GM19043 (cell line): ENCODE results near the gene RUNX3.

Experiments
- ATAC-seq: cut with Tn5 transposase; IDR thresholded peaks from one replicate; pipeline ENCODE4 v1.9.1; 2021; ENCODE audit warnings: low read depth; ENCODE audit not compliant: unreplicated experiment

Gene RUNX3

DNA sequence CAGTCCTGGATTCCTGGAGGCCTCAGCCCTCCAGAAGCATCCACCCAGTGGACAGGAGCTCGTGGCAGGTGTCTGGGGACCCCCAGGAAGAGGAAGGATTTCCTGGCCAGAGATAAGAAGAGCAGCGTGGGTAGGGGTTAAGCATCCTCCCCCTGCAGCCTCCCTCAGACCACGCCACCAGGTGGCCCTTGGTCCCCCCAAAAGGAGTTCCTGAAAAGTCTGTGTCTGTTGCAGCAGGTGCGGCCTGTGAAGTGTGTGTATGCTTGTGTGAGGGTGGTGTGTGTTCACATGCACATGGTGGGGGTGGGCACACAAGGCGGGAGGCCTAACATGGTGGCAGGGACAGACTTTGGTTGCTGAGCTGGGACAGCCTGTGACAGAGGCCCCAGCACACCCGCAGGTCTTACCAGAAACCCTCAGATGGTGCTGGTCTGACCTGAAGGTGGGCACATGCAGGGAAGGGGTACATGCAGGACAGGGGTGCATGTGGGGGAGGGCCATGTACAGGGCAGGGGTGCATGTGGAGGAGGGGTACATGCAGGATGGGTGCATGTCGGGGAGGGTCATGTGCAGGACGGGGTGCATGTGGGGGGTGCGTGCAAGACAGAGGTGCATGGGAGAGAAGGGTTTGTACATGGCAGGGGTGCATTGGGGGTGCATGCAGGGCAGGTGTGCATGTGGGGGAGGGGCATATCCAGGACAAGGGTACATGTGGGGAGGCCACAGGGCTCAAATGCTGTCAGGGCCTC is 18.2 kb upstream of the RUNX3 start:
- no peak for ATAC-seq

DNA sequence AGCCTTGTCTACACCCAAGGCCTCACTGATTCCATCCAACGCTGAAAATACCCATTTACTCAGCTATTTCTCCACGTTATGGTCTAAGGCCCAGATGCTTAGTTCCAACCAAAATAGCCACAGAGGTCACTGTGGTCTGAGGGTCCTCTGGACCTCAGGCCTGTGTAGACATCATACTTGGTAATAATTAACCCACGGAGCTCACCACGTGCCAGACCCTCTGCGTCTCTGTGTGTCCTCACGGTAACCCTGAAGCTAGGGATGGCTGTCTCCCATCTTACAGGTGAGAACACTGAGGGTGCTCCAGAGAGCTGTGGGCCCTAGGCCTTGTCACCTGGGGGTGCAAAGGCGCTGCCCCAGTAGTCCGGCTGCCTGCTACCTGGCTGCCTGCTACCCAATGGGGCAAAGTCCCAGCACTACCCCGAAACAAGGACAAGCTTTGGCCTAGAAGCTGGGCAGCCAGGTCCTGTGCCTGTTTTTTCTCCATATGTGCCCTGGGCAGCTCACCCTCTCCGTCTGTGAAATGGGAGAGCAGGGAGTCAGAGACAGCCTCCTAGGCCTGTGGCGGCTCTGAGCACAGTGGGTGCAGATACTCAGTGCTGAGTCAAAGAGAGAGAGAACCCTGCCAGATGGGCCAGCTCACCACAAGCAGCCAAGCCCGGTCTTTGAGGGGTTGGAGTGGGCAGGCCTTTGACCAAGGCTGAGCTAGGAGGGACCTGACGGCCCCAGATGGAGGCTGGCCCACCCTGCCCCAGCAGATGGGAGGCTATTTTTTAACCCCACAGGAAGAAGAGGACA is 17.0 kb upstream of the RUNX3 start:
- peak; percentile 87 for ATAC-seq

DNA sequence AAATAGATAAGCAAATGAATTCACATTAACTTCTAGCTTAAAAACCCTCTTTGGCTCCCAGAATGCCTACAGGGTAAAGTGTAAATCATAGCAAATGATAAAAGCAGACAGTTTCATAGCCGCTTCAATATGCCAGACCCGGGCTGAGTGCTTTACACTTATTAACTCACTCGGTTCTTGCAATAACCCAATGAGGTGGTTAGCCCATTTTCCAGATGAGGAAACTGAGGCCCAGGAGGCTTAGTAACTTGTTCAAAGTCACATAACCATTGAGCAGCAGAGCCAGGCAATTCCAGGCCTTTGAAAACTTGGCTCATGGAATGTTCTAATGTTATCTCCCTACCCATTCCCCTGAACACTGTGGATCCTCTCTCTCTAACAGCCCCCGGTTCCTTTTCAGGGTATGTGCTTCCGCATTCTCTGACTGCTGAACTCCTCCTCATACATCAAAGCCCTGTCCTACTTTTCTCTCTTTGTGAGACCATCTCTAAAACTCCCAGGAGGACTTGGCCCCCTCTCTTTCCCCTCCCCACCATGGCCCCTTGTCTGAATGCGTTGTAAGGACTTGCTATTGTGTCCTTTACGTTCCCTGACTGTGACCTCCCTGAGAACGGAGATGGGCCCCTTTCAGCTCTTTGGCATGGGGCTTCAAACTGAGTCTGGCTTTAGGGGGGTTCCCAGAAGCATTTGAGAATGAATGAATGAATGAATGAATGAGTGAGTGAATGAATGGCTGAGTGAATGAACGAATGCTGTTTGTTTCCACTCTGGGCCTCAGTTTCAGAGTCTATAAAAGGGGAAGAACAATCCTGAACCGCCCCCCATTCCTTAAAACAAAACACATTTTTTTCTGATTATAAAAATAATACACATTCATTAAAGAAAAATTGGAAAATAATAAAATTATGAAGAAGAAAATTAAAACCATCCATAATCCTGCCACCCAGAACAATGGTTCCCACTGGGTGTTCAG is 15.6 kb upstream of the RUNX3 start:
- no peak for ATAC-seq

DNA sequence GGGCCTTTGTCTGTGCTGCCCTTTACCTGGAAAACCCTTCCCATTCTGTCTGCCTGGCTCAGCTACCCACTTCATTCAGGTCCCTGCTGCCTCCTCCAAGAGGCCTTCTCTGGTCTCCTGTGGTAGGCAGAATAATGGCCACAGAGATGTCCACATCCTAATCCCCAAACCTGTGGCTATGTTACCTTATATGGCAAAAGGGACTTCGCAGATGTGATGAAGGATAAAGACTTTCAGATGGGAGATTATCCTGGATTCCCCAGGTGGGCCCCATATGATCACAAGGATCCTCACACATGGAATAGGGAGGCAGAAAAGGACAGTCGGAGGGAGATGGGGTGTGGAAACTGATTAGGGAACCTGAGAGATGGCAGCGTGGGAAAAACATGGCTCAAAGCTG is 14.2 kb upstream of the RUNX3 start:
- no peak for ATAC-seq

DNA sequence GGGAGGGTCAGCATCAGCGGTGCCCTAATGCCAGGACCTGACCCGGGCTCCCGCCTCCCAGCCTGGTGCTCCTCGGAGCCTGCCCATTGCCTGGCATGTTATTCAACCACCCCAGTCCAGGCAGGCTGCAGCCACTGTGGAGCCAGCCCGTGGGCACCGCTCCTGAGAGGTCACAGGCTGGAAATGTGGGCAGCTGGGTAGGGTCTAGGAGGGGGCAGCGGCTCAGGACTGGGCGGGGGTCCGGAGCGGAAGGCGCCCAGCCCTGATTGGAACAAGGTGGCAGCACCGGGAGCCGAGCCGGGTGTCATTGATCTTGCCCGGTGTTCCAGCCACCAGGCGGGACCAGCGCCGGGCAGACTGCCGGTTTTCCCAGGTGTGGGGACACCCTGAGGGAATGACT is 12.7 kb upstream of the RUNX3 start:
- ATAC-seq = no peak

DNA sequence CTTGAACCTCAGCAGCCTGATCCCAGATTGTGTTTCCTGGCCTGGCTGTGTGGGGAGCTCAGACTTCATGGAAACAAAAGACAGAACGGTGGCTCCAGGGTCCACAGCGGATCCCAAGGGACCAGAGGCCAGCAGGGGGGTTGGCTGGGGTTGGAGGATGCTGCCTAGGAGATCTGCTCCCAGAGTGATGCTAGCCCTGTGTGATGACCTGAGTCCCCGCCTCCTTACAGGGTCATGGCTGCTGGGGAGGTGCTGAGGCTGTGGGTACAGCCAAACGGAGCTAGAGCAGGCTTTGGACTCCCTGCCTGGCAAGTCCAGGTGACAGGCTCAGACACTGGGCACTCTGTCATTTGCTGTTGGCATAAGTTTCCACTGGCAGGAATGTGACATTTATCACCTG is 11.5 kb upstream of the RUNX3 start:
- ATAC-seq = no peak

DNA sequence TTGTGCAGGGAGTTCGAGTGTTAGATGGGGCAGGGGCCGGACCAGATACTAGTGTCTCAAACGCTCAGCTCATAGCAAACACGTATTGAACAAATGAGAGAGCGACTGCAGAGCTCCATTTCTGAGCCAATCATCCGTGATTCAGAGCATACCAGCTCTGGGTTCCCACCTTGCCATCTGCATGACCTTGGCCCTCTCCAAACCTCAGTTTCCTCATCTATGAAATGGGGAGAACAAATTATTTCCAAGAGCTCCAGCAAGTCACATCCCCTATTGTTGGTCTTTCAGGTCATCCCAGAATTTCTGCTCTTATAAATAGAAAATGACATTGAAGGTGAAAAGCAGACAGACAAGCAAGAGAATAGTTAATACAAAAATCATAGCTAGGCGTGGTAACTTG is 10.2 kb upstream of the RUNX3 start:
- ATAC-seq = no peak

DNA sequence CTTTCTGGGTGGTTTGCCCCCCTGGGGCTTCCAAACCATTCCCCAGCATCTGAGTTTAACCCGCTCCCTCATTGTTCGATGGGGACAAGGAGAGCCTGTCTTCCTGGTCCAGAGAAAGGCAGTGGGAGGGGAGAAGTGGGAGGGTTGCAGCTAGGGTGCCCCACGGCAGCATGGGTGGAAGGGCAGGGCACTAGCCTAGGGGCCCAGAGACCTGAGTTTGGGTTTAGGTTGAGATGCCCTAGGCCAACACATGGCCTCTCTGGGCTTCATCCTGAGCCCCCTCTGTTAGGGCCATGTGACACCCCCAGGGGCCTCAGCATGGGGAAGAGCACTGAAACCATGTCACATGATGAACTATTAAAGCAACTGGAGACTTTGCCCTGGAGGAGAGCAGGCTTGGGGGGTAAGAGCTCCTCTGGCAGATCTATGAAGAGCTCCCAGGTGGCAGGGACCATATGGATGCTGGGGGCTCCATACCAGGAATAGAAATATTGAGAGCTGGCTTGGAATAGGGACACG is 9.7 kb upstream of the RUNX3 start:
- ATAC-seq = no peak

DNA sequence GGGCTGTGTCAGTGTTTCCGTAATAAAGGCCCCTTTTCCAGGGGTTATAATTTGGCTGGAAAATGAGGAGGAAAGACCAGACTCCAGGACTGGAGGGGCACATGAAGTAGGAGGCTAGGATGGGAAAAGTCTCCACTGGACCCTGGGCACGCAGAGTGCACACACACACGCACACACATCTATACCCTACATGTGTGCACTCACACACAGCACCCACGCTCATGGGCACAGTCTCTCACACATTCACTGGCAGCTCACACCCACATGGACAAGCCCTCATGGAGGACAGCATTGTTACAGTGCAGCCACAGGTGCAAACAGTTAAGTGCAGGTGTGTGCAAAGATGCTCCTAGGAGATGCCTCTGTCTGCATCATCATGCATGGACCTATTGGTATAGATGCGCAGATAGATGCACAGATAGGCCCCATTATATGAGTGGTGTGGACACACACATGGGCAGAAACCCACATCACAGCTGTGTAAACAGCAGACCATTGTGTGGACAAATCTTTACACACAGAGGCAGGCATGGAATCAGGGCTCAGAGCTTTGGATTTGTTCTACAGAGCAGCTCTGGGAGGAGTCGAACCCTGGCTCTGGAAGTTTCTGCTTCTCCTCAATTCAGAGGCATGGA is 9.1 kb upstream of the RUNX3 start:
- ATAC-seq = no peak

DNA sequence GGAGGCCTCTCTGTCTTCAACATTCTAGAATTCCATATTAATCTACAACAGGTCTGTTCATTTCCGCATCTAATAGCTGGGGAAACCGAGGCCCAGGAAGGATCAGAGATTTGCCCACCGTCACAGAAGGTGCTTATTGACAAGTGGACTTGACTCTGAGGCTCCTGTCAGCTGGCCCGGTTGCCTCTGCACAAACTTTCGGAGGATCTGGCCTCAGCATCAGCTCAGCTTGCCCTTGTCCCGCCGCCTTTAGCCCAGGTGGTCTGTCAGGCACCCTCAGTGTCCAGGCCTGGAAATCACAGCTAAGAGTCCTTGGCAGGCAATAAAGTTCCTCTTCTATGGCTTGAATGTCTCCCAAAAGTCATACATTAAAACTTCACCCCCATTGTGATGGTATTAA is 8.2 kb upstream of the RUNX3 start:
- ATAC-seq = no peak

DNA sequence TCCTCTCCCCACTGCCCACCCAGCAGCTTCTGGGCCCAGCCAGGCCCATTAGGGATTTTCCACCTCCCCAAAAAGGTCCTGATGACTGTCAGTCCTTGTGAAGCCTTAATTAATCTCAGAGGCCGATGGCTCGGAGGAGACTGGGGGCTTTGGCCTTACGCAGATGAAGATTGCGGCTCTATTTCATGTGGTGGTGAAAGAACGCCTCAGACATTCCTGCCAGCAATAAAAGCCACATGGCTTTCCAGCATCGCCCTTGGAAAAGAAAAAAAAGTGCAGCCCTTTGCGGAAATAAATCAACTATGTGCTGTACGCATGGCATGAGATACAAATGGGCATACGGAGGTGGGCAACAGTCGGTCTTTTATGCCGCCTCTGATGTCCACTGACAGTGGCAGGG is 6.6 kb upstream of the RUNX3 start:
- no peak for ATAC-seq

DNA sequence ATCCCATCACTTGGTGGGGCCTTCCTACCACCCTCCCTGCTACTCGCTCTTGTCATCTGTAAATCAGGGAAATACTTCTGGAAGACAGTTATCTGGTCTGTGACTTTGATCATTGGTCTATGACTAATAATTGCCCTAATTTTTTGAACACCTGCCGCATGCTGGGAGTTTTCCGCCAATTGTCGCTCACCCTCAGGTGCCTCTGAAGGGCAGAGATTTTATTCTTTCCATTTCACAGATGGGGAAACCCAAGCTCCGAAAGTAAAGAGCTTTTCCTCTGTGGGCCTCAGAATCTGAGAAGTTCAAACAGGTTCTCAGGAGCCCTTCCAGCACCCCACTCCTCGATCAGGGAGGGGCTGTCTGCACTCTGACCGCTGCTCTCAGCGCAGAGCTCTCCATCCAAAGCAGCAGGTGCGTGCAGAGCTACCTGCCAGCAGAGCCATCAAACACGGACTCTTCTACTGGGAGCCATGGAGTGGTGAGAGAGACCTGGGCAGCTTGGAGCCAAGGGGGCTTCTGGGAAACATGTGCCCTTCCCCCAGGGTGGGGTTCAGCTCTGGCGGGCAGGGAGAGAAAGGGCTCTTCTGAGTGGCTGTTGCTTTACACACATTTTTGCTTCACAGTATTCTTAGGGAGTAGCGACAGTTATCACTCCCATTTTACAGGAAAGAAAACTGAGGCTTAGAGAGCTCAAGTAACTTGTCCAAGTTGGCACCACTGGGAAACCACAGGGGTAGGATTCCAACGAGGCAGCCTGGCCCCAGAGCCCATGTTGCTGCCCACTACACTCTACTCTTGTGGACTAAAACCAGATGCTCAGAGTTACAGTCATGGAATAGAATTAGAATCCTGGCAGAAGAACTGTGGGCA is 5.8 kb upstream of the RUNX3 start:
- ATAC-seq = no peak

DNA sequence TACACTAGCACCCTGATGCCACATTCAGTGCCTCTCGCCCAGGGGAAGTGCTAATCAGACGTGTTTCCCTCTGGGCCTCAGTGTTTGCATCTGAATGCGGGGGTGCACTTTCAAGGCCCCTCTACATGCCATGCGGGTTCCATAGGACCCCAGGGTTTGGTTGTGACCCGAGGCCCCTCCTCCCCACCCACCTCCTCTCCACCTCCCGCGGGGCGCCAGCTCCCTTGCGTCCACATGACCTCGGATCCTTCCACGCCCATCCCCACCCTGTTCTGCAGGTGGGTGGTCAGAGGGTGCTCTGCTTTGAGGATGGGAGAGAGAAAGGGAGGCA is 5.1 kb upstream of the RUNX3 start:
- ATAC-seq = no peak

DNA sequence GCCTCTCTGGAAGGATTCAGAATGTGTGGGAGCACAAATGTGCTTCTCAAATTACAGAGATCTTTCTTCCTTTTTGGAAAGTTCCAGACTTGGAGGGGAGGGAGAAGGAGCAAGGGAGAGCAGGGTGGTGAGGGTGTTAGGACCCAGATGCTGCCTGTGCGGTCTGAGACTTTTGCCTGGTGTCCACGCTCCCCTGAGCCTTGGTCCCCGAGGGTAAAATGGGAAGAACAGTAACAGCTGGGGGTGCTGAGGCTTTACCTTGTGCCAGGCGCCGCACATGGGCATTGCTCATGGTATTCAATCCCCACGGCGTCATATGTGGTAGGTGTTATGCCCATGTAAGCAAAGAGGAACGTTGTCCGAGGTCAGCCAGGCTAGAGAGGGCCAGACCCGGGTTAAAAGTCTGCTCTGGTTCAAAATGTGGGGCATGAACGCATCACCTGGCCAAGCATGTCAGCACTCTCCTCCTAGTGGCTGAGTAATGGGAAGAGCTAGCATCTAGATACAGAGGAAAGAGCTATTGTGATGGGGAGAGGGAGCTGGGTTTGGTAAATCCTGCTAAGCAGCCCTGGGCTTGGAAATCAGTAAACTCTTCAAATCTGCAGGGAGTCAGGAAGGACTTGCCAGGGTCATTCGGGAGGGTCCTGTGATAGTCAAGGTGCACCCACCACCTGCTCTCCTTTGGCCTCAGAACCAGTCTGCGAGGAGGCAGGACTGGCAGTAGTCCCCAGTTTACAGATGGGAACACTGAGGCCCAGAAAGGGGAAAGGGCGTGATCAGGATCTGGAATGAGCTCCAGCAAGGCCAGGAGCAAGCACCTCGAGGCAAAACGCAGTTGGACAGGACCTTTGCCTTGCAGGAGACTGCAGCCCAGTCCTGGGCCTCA is 4.5 kb upstream of the RUNX3 start:
- no peak for ATAC-seq

DNA sequence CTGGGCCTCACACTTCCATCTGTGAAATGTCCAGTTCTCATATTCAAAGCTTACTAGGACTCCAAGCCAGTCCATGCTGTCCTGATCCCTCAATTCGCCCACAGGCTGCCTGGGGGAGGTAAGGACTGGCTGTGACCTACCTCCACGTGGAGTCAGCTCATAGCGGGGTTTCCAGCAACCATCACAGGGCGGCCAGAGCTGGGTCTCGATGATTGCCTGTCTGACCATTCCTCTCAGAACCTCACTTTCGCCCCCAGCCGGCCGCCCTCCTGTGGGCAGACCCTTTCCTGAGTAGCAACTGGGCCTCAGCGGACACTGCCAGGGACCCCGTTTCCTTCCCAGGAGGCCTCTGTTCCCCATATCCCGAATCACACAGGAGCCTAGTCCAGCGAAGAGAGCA is 3.4 kb upstream of the RUNX3 start:
- ATAC-seq = no peak

DNA sequence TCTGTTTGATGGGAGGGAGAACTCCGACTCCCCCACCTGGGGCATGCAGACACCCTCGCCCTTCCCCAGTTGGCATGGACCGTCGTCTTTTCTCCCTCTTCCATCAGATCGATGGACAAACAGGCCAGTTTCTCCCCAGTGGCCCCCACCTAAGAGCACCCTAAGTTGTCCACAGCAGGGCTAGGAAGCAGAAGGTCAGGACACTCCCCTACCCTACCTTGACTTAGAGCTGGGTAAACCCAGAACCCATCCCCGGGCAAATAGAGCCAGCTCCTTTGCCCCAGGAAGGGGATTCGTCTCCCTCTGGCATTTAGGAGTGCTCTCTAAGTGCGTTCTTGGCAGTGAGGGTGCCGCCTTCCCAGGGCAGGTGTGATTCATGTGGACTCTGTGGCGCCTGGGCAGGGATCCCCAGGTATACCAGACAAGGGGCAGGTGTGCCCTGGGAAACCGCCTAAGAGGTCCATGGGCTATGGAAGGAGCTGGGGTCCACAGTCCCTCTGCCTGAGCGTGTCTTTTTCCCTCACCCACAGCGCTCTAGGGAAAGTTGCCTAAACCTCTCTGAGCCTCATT is 2.7 kb upstream of the RUNX3 start:
- no peak for ATAC-seq

DNA sequence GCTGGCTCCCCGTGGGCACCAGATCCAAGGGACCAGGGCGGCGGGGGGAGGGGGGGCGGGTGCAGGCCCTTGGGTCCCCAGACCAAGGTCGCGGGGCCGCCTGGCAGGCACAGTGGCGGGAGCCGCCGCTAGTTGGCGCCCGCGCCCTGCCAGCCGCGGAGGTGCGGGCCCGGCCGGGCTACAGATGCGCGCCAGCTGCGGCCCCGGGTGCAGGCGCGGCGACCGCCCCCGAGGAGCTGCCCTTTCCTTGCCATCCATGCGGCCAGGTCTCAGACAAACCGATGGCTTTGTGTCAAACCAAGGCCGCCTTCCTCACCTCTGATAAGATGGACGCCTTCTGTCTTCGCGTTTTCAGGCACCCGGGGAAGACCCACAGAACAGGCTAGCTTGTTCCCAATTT is 2.2 kb upstream of the RUNX3 start:
- ATAC-seq = no peak
